GM12892 (cell line): ENCODE measurements around the gene ABHD15. TPM values are rescaled to one million over a fixed set of nuclear protein-coding genes. Genes with fewer than 3 reads are reported as not detected.

ENCODE experiments used
- DNase-seq: peaks from one replicate; pipeline ENCODE4 v3.0.0; 2011; ENCODE audit not compliant: insufficient read length
- FAIRE-seq: peaks from 2 replicates; lab custom pipeline; 2011; peaks lifted over from hg19 to GRCh38; lab: Jason Lieb, UNC
- POLR2A ChIP-seq: IDR thresholded peaks from 2 replicates; pipeline ENCODE4 v1.6.1; 2011; ENCODE audit warnings: low read depth, low read length, control low read depth
- POLR2AphosphoS5 ChIP-seq: IDR thresholded peaks from 2 replicates; pipeline ENCODE4 v1.6.1; 2011; ENCODE audit warnings: low read depth, low read length, control low read depth
- TAF1 ChIP-seq: IDR thresholded peaks from 2 replicates; pipeline ENCODE4 v1.6.1; 2011; ENCODE audit warnings: low read depth, mild to moderate bottlenecking, control low read depth, low read length, borderline replicate concordance
- polyA plus RNA-seq: library from polyadenylated mRNA; unstranded; fragments of >200 nt; gene quantifications from one replicate; pipeline ENCODE4 v1.2.1, GENCODE V29; 2012; ENCODE audit warnings: missing spikeins, inconsistent platforms; ENCODE audit not compliant: missing spikeins

The ABHD15 gene
- polyA plus RNA-seq: 2.4 TPM

DNA sequence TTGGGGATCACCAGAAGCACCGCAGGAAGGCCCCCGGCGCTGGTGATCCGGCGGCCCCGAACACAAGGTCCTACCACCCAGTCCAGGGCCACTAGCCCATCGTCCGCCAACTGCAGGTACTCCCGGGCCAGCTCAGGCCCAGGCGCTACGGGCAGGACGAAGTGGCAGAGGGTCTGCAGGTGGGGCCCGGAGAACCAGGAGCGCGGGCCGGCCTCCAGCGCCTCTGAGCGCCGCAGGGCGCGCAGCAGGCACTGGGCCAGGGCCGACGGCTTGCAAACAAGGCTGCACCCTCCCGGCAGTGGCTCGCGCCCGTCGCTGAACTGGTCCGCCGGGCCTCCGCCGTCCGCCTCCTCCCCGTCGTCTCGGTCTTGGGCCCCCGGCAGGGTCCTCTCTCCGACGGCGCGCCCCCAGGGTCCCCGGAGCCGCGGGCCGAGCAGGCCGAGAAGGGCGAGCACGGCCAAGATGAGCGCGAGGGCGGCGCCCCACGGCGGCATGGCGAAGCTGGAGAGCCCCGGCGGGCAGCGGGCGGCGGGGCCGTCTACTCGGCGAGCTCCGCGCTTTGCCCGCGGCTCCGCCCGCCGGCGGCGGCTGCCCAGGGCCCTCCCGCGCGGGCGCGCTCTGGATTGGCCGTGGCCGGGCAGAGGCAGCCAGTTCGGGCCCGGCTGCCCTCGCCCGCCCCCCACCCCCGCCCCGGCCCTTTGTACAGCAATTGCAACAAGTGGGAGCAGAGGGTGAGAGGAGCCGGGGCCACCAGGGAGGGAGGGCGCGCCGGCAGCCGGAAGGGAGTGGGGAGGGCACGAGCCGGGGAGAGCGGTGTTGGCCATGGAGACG lies at the start of gene ABHD15:
ABHD15 (minus strand) TSS at position 565 of the 831 bp plus-strand sequence; CDS start at position 494, 71 bp downstream.
- TF ChIP-seq POLR2AphosphoS5 (no peak), POLR2A (no peak), TAF1 (no peak)
- peak; percentile 63 for DNase-seq
- FAIRE-seq: peak; percentile 14

DNA sequence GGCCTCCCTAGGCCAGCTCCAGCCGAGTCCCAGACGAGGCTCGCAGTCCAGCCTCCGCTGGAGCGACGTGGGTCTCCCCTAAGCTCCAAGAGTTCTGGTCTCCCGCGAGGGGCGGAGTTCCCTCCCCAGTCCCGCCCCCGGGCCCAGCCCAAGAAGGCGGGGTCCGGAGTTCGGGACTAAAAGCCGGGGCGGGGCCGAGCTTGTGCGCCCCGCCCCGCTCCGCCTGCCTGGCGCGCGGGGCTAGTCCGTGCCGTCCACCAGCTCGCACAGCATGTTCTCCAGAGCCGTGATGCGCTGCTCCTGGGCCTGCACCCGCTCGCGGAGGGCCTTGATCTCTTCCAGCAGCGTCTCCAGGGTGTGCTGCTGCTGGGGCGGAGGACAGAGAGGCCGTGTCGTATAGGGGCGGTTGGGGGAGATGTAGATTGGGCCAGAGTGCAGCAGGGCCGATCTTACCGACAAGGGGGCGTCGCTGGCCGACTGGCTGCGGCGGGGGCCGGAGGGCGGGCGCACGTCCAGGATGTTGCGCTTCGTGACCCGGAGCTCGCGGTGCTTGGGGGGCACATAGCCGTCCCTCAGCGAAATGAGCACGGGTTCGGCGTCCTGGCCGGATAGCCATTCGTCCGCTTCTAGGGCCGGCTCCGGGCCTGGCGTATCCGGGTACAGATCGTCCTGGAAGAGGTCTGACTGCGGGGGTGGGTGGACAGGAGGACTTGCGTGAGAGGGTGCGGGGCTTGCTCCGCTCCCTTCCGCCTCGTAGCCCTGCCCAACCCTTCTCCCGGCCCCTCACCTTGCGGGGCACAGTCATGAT lies 48.9 kb upstream of the ABHD15 start:
- FAIRE-seq (peak; percentile 93), DNase-seq (peak; percentile 88)
- no peak for TF ChIP-seq POLR2A
- no peak for TF ChIP-seq POLR2AphosphoS5
- TF ChIP-seq TAF1: no peak

DNA sequence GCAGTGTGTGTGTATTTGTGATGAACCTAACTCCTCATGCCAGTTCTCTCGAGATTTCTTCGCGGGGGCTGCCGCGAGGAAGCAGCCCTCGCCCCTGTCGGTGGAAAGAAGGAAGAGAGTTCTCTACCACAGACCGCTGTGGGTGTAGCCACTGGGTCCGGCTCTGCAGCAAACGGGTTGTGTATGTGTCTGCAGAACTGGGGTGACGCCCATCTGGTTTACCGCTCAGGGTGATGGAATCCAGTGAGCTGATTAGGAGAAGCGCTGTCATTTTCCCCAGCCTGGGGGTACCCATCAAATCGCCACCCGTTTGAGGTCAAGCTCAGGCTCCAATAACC lies 48.2 kb upstream of the ABHD15 start:
- TF ChIP-seq TAF1 (no peak), POLR2AphosphoS5 (no peak), POLR2A (no peak)
- peak; percentile 90 for FAIRE-seq
- no peak for DNase-seq

DNA sequence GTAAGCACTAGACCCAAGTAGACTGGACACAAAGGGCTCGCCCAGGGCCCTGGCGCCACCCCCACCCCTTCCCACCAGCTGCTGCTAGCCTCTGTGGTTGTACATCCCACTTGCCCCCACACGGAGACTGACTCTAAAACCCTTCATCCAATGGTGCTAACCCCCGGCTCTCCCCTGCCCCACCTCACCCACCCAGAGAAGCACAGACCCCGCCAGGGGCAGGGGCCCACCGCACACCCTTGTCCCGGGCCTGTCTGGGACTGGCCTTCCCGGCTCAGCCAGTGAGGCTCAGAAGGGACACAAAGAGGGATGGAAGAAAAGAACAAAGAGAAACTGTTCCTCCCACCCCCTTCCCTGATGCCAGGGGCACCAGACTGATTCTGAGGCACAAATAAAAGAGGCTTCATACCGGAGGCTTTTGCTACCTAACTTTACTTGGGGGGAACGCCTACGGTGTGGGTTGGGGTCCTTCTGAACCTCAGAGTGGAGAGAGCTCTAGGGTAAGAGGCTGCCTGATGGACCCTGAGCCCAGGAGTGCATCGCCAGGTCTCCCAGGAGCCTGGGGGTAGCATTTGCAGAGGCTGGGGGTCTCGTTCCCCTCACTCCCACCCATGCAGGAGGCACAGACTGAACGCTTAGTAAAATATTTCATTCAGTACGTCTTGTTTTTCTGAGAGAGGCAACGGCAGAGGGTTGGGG lies 47.7 kb upstream of the ABHD15 start:
- no peak for DNase-seq
- FAIRE-seq: no peak
- TF ChIP-seq POLR2AphosphoS5 (no peak), POLR2A (no peak), TAF1 (no peak)

GRCh38 chr17:29613856-29614255 lies 47.0 kb upstream of the ABHD15 start:
- FAIRE-seq: no peak
- no peak for DNase-seq
- no peak for TF ChIP-seq TAF1
- no peak for TF ChIP-seq POLR2A
- no peak for TF ChIP-seq POLR2AphosphoS5

DNA sequence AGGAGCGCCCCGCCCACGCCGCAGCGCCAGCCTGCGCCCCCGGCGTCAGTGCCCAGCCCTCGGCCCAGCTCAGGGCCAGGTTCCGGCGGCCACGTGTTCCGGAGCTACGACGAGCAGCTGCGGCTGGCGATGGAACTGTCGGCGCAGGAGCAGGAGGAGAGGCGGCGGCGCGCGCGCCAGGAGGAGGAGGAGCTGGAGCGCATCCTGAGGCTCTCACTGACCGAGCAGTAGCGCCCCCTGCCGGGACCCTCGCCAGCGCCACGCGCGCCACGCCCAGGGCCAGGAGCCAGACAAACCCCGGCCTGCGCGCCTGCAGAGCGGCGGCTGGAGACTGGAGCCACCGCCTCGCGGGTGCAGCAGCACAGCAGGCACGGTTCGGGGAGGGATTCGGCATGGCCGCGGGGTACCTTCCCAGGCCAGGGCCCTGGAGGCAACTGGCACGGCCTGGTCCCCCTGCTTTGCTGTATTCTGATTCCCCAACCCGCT lies 46.6 kb upstream of the ABHD15 start:
- DNase-seq (peak; percentile 72), FAIRE-seq (peak; percentile 90)
- TF ChIP-seq POLR2AphosphoS5 (no peak), POLR2A (no peak), TAF1 (no peak)

DNA sequence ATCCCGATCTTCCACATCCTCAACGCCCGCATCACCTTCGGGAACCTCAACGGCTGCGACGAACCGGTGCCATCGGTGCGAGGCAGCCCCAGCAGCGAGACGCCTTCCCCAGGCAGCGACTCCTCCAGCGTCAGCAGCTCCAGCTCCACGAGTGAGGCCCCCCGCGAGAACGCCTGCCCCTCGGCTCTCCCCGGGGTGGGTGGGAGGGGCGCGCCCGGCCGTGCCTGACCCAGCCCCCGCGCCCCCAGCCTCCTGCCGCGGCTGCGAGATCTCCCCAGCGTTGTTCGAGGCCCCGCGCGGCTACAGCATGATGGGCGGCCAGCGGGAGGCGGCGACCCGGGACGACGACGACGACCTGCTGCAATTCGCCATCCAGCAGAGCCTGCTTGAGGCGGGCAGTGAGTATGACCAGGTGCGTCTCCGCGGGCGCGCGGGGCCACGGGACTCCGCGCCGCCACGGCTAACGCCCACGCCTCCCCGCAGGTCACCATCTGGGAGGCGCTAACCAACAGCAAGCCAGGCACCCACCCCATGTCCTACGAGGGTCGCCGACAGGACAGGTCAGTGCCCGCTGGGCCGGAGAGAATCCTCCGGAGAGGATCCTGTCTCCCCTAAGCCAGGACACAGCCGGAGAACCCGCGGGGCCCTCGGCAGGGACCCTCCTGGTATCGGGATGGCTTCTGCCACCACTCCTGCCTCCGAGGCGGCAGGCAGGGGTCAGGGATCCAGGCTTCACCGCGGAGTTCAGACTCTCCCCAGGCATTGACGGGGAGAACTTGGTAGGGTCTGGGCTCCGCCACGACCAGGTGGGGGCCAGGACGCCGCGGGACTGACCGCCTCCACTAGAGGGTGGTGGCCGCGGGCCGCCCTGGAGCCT lies 45.8 kb upstream of the ABHD15 start:
- no peak for TF ChIP-seq TAF1
- no peak for TF ChIP-seq POLR2AphosphoS5
- TF ChIP-seq POLR2A: no peak
- DNase-seq (no peak), FAIRE-seq (no peak)

GRCh38 chr17:29612094-29612403 lies 45.2 kb upstream of the ABHD15 start:
- FAIRE-seq (no peak), DNase-seq (no peak)
- TF ChIP-seq POLR2A (no peak), TAF1 (no peak), POLR2AphosphoS5 (no peak)

GRCh38 chr17:29611351-29612093 lies 44.7 kb upstream of the ABHD15 start:
- no peak for FAIRE-seq
- TF ChIP-seq TAF1 (no peak), POLR2A (no peak), POLR2AphosphoS5 (no peak)

GRCh38 chr17:29610395-29610794 lies 43.6 kb upstream of the ABHD15 start:
- TF ChIP-seq POLR2A (no peak), POLR2AphosphoS5 (no peak), TAF1 (no peak)
- no peak for DNase-seq
- FAIRE-seq: no peak

More at GRCh38 chr17:29611351-29612093, 44.7 kb upstream of the ABHD15 start:
- DNase-seq: no peak
